Progenitor cell of endocrine pancreas (in vitro differentiated cells): Measurements from ENCODE around the gene CHIA. TPM values are rescaled to one million over a fixed set of nuclear protein-coding genes. Genes with fewer than 3 reads are reported as not detected.

ENCODE experiments used
- DNase-seq: peaks from one replicate; pipeline ENCODE4 v3.0.0; 2021; ENCODE audit warnings: low spot score; ENCODE audit not compliant: unreplicated experiment
- H3K27ac Mint-ChIP-seq: 2 replicates; pipeline ENCODE4 v1.8.0; 2021; ENCODE audit warnings: mild to moderate bottlenecking, moderate library complexity, mixed read lengths
- H3K27me3 Mint-ChIP-seq: 2 replicates; pipeline ENCODE4 v1.8.0; 2021; ENCODE audit warnings: mixed read lengths
- H3K36me3 Mint-ChIP-seq: 2 replicates; pipeline ENCODE4 v1.8.0; 2022; ENCODE audit warnings: mixed read lengths; ENCODE audit not compliant: insufficient read depth
- H3K4me1 Mint-ChIP-seq: 2 replicates; pipeline ENCODE4 v1.8.0; 2021; ENCODE audit warnings: low read depth, mixed read lengths
- H3K4me3 Mint-ChIP-seq: 2 replicates; pipeline ENCODE4 v1.8.0; 2021; ENCODE audit warnings: low read depth, mild to moderate bottlenecking, moderate library complexity, mixed read lengths
- H3K9me3 Mint-ChIP-seq: 2 replicates; pipeline ENCODE4 v1.8.0; 2021; ENCODE audit warnings: low read depth, mixed read lengths
- total RNA-seq: library from RNA; stranded (reverse); gene quantifications from 2 replicates; pipeline ENCODE4 v1.2.1, GENCODE V29; 2021
- TF ChIP-seq, protein P1 (sequence below): fragments of 200-600 bp; sonication (generic); IDR thresholded peaks from one replicate; pipeline ENCODE4 v1.5.0; 2021; ENCODE audit warnings: antibody characterized with exemption, mild to moderate bottlenecking; ENCODE audit not compliant: unreplicated experiment

The CHIA gene
- total RNA-seq, 1 donor from 2014 or later: not detected

- no peak for DNase-seq
- Mint-ChIP-seq H3K27me3 (no peaks in the 10 kb centered on the region), H3K4me3 (no peak overlapping the region), H3K36me3 (no peaks in the 10 kb centered on the region), H3K27ac (no peak overlapping the region), H3K9me3 (peaks cover 16% of the 10 kb centered on the region), H3K4me1 (no peaks in the 10 kb centered on the region)
- TF ChIP-seq, protein P1, sequence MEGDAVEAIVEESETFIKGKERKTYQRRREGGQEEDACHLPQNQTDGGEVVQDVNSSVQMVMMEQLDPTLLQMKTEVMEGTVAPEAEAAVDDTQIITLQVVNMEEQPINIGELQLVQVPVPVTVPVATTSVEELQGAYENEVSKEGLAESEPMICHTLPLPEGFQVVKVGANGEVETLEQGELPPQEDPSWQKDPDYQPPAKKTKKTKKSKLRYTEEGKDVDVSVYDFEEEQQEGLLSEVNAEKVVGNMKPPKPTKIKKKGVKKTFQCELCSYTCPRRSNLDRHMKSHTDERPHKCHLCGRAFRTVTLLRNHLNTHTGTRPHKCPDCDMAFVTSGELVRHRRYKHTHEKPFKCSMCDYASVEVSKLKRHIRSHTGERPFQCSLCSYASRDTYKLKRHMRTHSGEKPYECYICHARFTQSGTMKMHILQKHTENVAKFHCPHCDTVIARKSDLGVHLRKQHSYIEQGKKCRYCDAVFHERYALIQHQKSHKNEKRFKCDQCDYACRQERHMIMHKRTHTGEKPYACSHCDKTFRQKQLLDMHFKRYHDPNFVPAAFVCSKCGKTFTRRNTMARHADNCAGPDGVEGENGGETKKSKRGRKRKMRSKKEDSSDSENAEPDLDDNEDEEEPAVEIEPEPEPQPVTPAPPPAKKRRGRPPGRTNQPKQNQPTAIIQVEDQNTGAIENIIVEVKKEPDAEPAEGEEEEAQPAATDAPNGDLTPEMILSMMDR: no peak
Measured at GRCh38 chr1:111294390-111294789, 3.7 kb downstream of the CHIA start.

GRCh38 chr1:111302374-111302773 is 11.7 kb downstream of the CHIA start:
- TF ChIP-seq, protein P1: no peak
- H3K27ac Mint-ChIP-seq: no peak overlapping the region
- H3K9me3 Mint-ChIP-seq: peaks cover 24% of the 10 kb centered on the region
- H3K4me1 Mint-ChIP-seq: no peaks in the 10 kb centered on the region
- DNase-seq: no peak
- H3K36me3 Mint-ChIP-seq: peaks cover 2% of the 10 kb centered on the region
- no peaks in the 10 kb centered on the region for H3K27me3 Mint-ChIP-seq
- H3K4me3 Mint-ChIP-seq: no peak overlapping the region

DNA sequence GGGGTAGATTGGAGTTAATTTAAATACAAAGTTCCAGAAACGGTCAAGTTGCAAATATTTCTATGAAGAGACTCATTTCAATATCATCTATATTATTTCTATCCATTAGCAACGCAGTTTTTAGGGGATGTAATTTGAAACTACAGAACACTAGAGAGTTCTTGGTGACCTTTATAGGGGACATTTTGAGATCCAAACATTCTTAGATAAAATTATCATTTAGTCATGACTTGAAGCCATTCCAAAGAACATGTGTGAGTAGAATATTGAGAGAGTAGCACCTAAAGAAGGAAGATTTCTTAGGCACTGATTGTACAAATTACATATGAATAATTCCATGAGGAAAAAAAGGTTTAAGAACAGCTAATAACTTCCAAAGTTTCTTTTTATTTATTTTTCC is 19.0 kb downstream of the CHIA start:
- Mint-ChIP-seq H3K27ac (no peak overlapping the region), H3K4me1 (no peaks in the 10 kb centered on the region)

DNA sequence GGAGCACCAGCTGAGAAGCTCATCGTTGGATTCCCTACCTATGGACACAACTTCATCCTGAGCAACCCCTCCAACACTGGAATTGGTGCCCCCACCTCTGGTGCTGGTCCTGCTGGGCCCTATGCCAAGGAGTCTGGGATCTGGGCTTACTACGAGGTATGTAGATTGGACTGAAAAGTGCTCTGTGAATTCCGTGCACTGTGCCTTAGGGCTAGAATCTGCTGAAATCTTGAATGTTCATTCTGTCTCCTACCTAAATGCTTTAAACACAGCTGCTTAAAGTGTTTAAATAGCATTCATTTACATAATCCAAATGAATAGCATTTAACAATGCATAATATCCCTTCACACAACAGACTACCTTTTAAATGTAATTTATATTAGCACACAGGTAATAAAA is 27.9 kb downstream of the CHIA start:
- TF ChIP-seq, protein P1: no peak
- Mint-ChIP-seq H3K9me3 (no peaks in the 10 kb centered on the region), H3K4me3 (no peak overlapping the region), H3K27ac (no peak overlapping the region), H3K4me1 (no peaks in the 10 kb centered on the region), H3K27me3 (no peaks in the 10 kb centered on the region), H3K36me3 (no peaks in the 10 kb centered on the region)
- no peak for DNase-seq

More for the DNA sequence above, 19.0 kb downstream of the CHIA start:
- Mint-ChIP-seq H3K9me3 (no peaks in the 10 kb centered on the region), H3K36me3 (no peaks in the 10 kb centered on the region), H3K4me3 (no peak overlapping the region), H3K27me3 (no peaks in the 10 kb centered on the region)
- TF ChIP-seq, protein P1: no peak
- no peak for DNase-seq

DNA sequence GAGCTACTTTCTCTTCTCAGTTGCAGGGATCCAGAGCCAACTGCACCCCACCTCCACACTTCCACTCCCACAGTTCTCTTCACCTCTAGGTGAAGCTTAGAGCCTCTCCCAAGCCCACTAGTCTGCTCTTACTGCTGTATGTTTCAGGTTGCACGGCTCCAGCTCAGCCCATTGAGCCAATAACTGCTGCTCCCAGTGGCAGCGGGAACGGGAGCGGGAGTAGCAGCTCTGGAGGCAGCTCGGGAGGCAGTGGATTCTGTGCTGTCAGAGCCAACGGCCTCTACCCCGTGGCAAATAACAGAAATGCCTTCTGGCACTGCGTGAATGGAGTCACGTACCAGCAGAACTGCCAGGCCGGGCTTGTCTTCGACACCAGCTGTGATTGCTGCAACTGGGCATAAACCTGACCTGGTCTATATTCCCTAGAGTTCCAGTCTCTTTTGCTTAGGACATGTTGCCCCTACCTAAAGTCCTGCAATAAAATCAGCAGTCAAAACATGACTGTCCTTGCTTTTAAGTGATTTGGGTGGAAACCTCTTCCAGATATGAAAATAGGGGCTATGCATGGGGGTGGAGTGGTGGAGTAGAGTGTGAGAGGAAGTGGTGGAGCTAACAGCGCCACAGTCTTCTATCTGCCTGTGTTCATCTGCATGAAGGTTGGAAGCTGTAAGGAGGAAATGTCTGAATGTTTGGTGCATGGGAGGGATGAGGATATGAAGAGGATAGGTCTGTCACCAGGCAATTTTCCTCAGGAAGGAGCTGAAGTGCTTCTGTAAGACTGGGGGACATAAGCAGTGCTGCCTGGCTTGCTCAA is 29.6 kb downstream of the CHIA start:
- Mint-ChIP-seq H3K4me3 (no peak overlapping the region), H3K36me3 (no peaks in the 10 kb centered on the region), H3K9me3 (no peaks in the 10 kb centered on the region), H3K27ac (no peak overlapping the region), H3K4me1 (no peaks in the 10 kb centered on the region), H3K27me3 (no peaks in the 10 kb centered on the region)
- TF ChIP-seq, protein P1: no peak
- DNase-seq: no peak
